Measurements from ENCODE around the gene NUDT4B. TPM values are rescaled to one million over a fixed set of nuclear protein-coding genes. Genes with fewer than 3 reads are reported as not detected.
"Not testable (repeated sequence)": the region's sequence is repeated elsewhere in the genome, so short reads cannot be mapped to it uniquely, and the experiment has no call there.

Gene NUDT4B
- 51.6 and 75.6 TPM in 2 replicates for total RNA-seq

- H4K20me1 ChIP-seq (ENCODE audit: insufficient read depth, low read length); DNase-seq (ENCODE audit: insufficient read length, low spot score, missing footprints); H3K4me2 ChIP-seq (ENCODE audit: insufficient read depth, low read length); H3K4me3 ChIP-seq (ENCODE audit: insufficient read depth, low read length); H3K9me3 ChIP-seq (ENCODE audit: low read depth, low read length); H3K79me2 ChIP-seq (ENCODE audit: insufficient read depth, low read length); H3K27me3 ChIP-seq (ENCODE audit: insufficient read depth, low read length); H3K36me3 ChIP-seq (ENCODE audit: insufficient read depth, low read length); H3K4me1 ChIP-seq (ENCODE audit: insufficient read depth, low read length); H2AFZ ChIP-seq (ENCODE audit: low read length); H3K27ac ChIP-seq (ENCODE audit: low read depth, low read length): not testable (repeated sequence)
Observed at GRCh38 chr1:148748563-148749334, at the start of gene NUDT4B. Gene NUDT4B (plus strand): TSS chr1:148748774. CDS start chr1:148748953, 179 bp downstream.

- not testable (repeated sequence) for H3K27me3 ChIP-seq (ENCODE audit: insufficient read depth, low read length); H3K27ac ChIP-seq (ENCODE audit: low read depth, low read length); H3K36me3 ChIP-seq (ENCODE audit: insufficient read depth, low read length); H3K4me1 ChIP-seq (ENCODE audit: insufficient read depth, low read length); H2AFZ ChIP-seq (ENCODE audit: low read length); H3K79me2 ChIP-seq (ENCODE audit: insufficient read depth, low read length); DNase-seq (ENCODE audit: insufficient read length, low spot score, missing footprints); H3K9me3 ChIP-seq (ENCODE audit: low read depth, low read length); H3K4me3 ChIP-seq (ENCODE audit: insufficient read depth, low read length); H3K4me2 ChIP-seq (ENCODE audit: insufficient read depth, low read length); H4K20me1 ChIP-seq (ENCODE audit: insufficient read depth, low read length)
Observed at GRCh38 chr1:148699357-148699756, 49.2 kb upstream of the NUDT4B start.

- not testable (repeated sequence) for H3K4me1 ChIP-seq (ENCODE audit: insufficient read depth, low read length); H3K9me3 ChIP-seq (ENCODE audit: low read depth, low read length); DNase-seq (ENCODE audit: insufficient read length, low spot score, missing footprints); H3K27ac ChIP-seq (ENCODE audit: low read depth, low read length); H2AFZ ChIP-seq (ENCODE audit: low read length); H3K36me3 ChIP-seq (ENCODE audit: insufficient read depth, low read length); H3K4me2 ChIP-seq (ENCODE audit: insufficient read depth, low read length); H3K27me3 ChIP-seq (ENCODE audit: insufficient read depth, low read length); H3K79me2 ChIP-seq (ENCODE audit: insufficient read depth, low read length); H4K20me1 ChIP-seq (ENCODE audit: insufficient read depth, low read length); H3K4me3 ChIP-seq (ENCODE audit: insufficient read depth, low read length)
Observed at GRCh38 chr1:148702242-148702641, 46.3 kb upstream of the NUDT4B start.

GRCh38 chr1:148703973-148704591, 44.5 kb upstream of the NUDT4B start:
- not testable (repeated sequence) for H3K4me2 ChIP-seq (ENCODE audit: insufficient read depth, low read length); H3K79me2 ChIP-seq (ENCODE audit: insufficient read depth, low read length); H3K4me3 ChIP-seq (ENCODE audit: insufficient read depth, low read length); H3K27ac ChIP-seq (ENCODE audit: low read depth, low read length); H3K27me3 ChIP-seq (ENCODE audit: insufficient read depth, low read length); H3K9me3 ChIP-seq (ENCODE audit: low read depth, low read length); DNase-seq (ENCODE audit: insufficient read length, low spot score, missing footprints); H3K4me1 ChIP-seq (ENCODE audit: insufficient read depth, low read length); H3K36me3 ChIP-seq (ENCODE audit: insufficient read depth, low read length); H4K20me1 ChIP-seq (ENCODE audit: insufficient read depth, low read length); H2AFZ ChIP-seq (ENCODE audit: low read length)

GRCh38 chr1:148705316-148705948, 43.1 kb upstream of the NUDT4B start:
- not testable (repeated sequence) for H3K36me3 ChIP-seq (ENCODE audit: insufficient read depth, low read length); H2AFZ ChIP-seq (ENCODE audit: low read length); DNase-seq (ENCODE audit: insufficient read length, low spot score, missing footprints); H3K4me3 ChIP-seq (ENCODE audit: insufficient read depth, low read length); H3K4me1 ChIP-seq (ENCODE audit: insufficient read depth, low read length); H3K27ac ChIP-seq (ENCODE audit: low read depth, low read length); H3K79me2 ChIP-seq (ENCODE audit: insufficient read depth, low read length); H3K27me3 ChIP-seq (ENCODE audit: insufficient read depth, low read length); H3K9me3 ChIP-seq (ENCODE audit: low read depth, low read length); H4K20me1 ChIP-seq (ENCODE audit: insufficient read depth, low read length); H3K4me2 ChIP-seq (ENCODE audit: insufficient read depth, low read length)

GRCh38 chr1:148708779-148709333, 39.7 kb upstream of the NUDT4B start:
- H3K79me2 ChIP-seq (ENCODE audit: insufficient read depth, low read length); H3K9me3 ChIP-seq (ENCODE audit: low read depth, low read length); H3K4me2 ChIP-seq (ENCODE audit: insufficient read depth, low read length); H3K36me3 ChIP-seq (ENCODE audit: insufficient read depth, low read length); DNase-seq (ENCODE audit: insufficient read length, low spot score, missing footprints); H3K4me1 ChIP-seq (ENCODE audit: insufficient read depth, low read length); H4K20me1 ChIP-seq (ENCODE audit: insufficient read depth, low read length); H2AFZ ChIP-seq (ENCODE audit: low read length); H3K27me3 ChIP-seq (ENCODE audit: insufficient read depth, low read length); H3K4me3 ChIP-seq (ENCODE audit: insufficient read depth, low read length); H3K27ac ChIP-seq (ENCODE audit: low read depth, low read length): not testable (repeated sequence)

GRCh38 chr1:148710772-148711523, 37.6 kb upstream of the NUDT4B start:
- not testable (repeated sequence) for H3K36me3 ChIP-seq (ENCODE audit: insufficient read depth, low read length); H3K79me2 ChIP-seq (ENCODE audit: insufficient read depth, low read length); H3K4me2 ChIP-seq (ENCODE audit: insufficient read depth, low read length); H3K4me3 ChIP-seq (ENCODE audit: insufficient read depth, low read length); H3K4me1 ChIP-seq (ENCODE audit: insufficient read depth, low read length); H3K27ac ChIP-seq (ENCODE audit: low read depth, low read length); H4K20me1 ChIP-seq (ENCODE audit: insufficient read depth, low read length); DNase-seq (ENCODE audit: insufficient read length, low spot score, missing footprints); H3K27me3 ChIP-seq (ENCODE audit: insufficient read depth, low read length); H2AFZ ChIP-seq (ENCODE audit: low read length); H3K9me3 ChIP-seq (ENCODE audit: low read depth, low read length)

- H3K4me3 ChIP-seq (ENCODE audit: insufficient read depth, low read length); H4K20me1 ChIP-seq (ENCODE audit: insufficient read depth, low read length); H3K79me2 ChIP-seq (ENCODE audit: insufficient read depth, low read length); DNase-seq (ENCODE audit: insufficient read length, low spot score, missing footprints); H3K27ac ChIP-seq (ENCODE audit: low read depth, low read length); H3K4me2 ChIP-seq (ENCODE audit: insufficient read depth, low read length); H3K27me3 ChIP-seq (ENCODE audit: insufficient read depth, low read length); H2AFZ ChIP-seq (ENCODE audit: low read length); H3K36me3 ChIP-seq (ENCODE audit: insufficient read depth, low read length); H3K9me3 ChIP-seq (ENCODE audit: low read depth, low read length); H3K4me1 ChIP-seq (ENCODE audit: insufficient read depth, low read length): not testable (repeated sequence)
Observed at GRCh38 chr1:148712353-148712752, 36.2 kb upstream of the NUDT4B start.
